Adrenal gland (tissue), 12 donors: ENCODE measurements around the gene GOLGA6A. TPM values are rescaled to one million over a fixed set of nuclear protein-coding genes. Genes with fewer than 3 reads are reported as not detected.
"Not testable (repeated sequence)": the region's sequence is repeated elsewhere in the genome, so short reads cannot be mapped to it uniquely, and the experiment has no call there.

Experiments
- DNase-seq, 7 donors: peaks; one replicate each; pipeline ENCODE4 v3.0.0-alpha.2; 2019 to 2020
- H3K27ac ChIP-seq, 5 donors: fragments of 200-600 bp; sonication (generic) in 4 of 5; 1 replicate in 3 of 5; 2 replicates in 2 of 5; pipeline versions ENCODE4 v1.5.1 to v1.8.0; 2016 to 2020; ENCODE audit warnings: mild to moderate bottlenecking in 1 of 5
- H3K27me3 ChIP-seq: fragments of 200-600 bp; 2 replicates; pipeline ENCODE4 v1.8.0; 2021
- H3K36me3 ChIP-seq, 2 donors: fragments of 200-600 bp; replicated peaks in 1 of 2; 1 replicate in 1 of 2; 2 replicates in 1 of 2; pipeline versions ENCODE4 v1.5.1 to v1.8.0; 2018 to 2022
- H3K4me1 ChIP-seq, 2 donors: fragments of 200-600 bp; replicated peaks in 1 of 2; 1 replicate in 1 of 2; 2 replicates in 1 of 2; pipeline versions ENCODE4 v1.5.1 to v1.8.0; 2018 to 2021
- H3K4me3 ChIP-seq, 4 donors: fragments of 200-600 bp; sonication (generic) in 3 of 4; one replicate each; pipeline ENCODE4 v1.5.1; 2016 to 2018
- H3K9me3 ChIP-seq, 3 donors: fragments of 200-600 bp; sonication (generic) in 1 of 3; replicated peaks in 1 of 3; 1 replicate in 2 of 3; 2 replicates in 1 of 3; pipeline versions ENCODE4 v1.5.1 to v1.8.0; 2016 to 2021
- CTCF ChIP-seq, 6 experiments: fragments of 450-650 bp in 4 of 6; fragments of 200-600 bp in 2 of 6; sonication (generic) in 1 of 6; IDR thresholded peaks; 1 replicate in 5 of 6; 2 replicates in 1 of 6; pipeline versions ENCODE4 v1.5.1 to v1.8.0; 2016 to 2021; ENCODE audit warnings: antibody characterized with exemption in 6 of 6, mild to moderate bottlenecking in 2 of 6, moderate library complexity in 1 of 6
- POLR2A ChIP-seq, 2 donors: fragments of 450-650 bp; IDR thresholded peaks; one replicate each; pipeline ENCODE4 v1.6.1; 2017; ENCODE audit warnings: antibody characterized with exemption in 2 of 2, mild to moderate bottlenecking in 2 of 2, moderate library complexity in 1 of 2
- WGBS, 4 donors: extraction: QIAGEN DNeasy Blood & Tissue Kit in 2 of 4; methylation state at CpG; one replicate each; pipeline versions ENCODE4 v1.1.5 to v1.1.7; 2013 to 2017; 5-methylcytosine and 5-hydroxymethylcytosine counted together
- intact Hi-C, 2 donors: fragments of 100-400 bp; cut with DNase I; formaldehyde crosslinking; loops; one replicate each; pipeline versions ENCODE4 v1.14.1 to v1.15.0; 2022 to 2023
- polyA plus RNA-seq, 3 donors: library from polyadenylated mRNA; stranded (reverse); fragments of 200-250 nt in 2 of 3; fragments of 350-450 nt in 1 of 3; fragmentation: Illumina TruSeq in 1 of 3; extraction: RNeasy Lipid Tissue Mini Kit (QIAGEN cat#74804) in 1 of 3; gene quantifications; one replicate each; pipeline ENCODE4 v1.2.3, GENCODE V29; 2013 to 2014
- total RNA-seq, 9 donors: library from RNA; depleted of rRNA in 4 of 9; stranded (reverse); fragments of >200 nt in 4 of 9; fragments of 120-200 nt in 1 of 9; fragmentation: NEBNext Ultra II Directional in 1 of 9; extraction: Animal tissue kit (Norgen Biotek cat#: 25700) in 1 of 9; gene quantifications; one replicate each; pipeline versions ENCODE4 v1.1.0 to v1.2.4, GENCODE V29; 2013 to 2023
- donor health status: healthy with polysubstance abuse.
- donor health status: Bipolar disorder and iron deficiency.
- donor health status: DM: yes; HTN: yes; CAD: no.
- donor health status: DM: no; HTN: no; CAD: no.
- donor health status: DM: no; HTN: no; CAD: no.
- donor health status: DM: yes; HTN: yes; CAD: no.

The GOLGA6A gene
- total and polyA plus RNA-seq, 12 donors: 0.03 to 0.44 TPM; not detected in 10

- intact Hi-C loops: loop anchor here in 1 of 2 donors (5.0 kb wide), 1 partner anchor 69 kb away; no protein-coding TSS in a partner anchor
- WGBS, 4 donors: 24 to 34% (median 25%) methylated on average over 4 of the region's 4 CpGs
- no peak for DNase-seq
- no peak for TF ChIP-seq POLR2A (IDR thresholded peaks at IDR 0.05)
- no peak for TF ChIP-seq CTCF (IDR thresholded peaks at IDR 0.05)
- Histone ChIP-seq H3K27me3 (peaks cover 12% of the 10 kb centered on the region), H3K36me3 (no peaks in the 10 kb centered on the region), H3K4me1 (no peaks in the 10 kb centered on the region), H3K9me3 (no peaks in the 10 kb centered on the region), H3K27ac (no peak overlapping the region), H3K4me3 (no peak overlapping the region)
These were observed 38.7 kb upstream of the GOLGA6A start for GRCh38 chr15:74121039-74121438.

- Histone ChIP-seq H3K4me3 (no peak overlapping the region), H3K9me3 (no peaks in the 10 kb centered on the region), H3K27me3 (peaks cover 12% of the 10 kb centered on the region), H3K27ac (no peak overlapping the region), H3K4me1 (no peaks in the 10 kb centered on the region), H3K36me3 (no peaks in the 10 kb centered on the region)
- DNase-seq: no peak
- no peak for TF ChIP-seq POLR2A (IDR thresholded peaks at IDR 0.05)
- TF ChIP-seq CTCF (IDR thresholded peaks at IDR 0.05): no peak
- WGBS, 4 donors: 72 to 78% (median 76%) methylated on average over 6 of the region's 6 CpGs
- intact Hi-C loops: loop anchor here in 1 of 2 donors (5.0 kb wide), 1 partner anchor 68 kb away; no protein-coding TSS in a partner anchor
These were observed 38.1 kb upstream of the GOLGA6A start for GRCh38 chr15:74120426-74120825.

- H3K4me1 ChIP-seq: no peaks in the 10 kb centered on the region
- no peak overlapping the region for H3K4me3 ChIP-seq
- no peaks in the 10 kb centered on the region for H3K27me3 ChIP-seq
- H3K27ac ChIP-seq: no peak overlapping the region
- 60 to 78% (median 71%) methylated on average over 7 of the region's 7 CpGs for WGBS, 4 donors
- H3K36me3 ChIP-seq: no peaks in the 10 kb centered on the region
- no peaks in the 10 kb centered on the region for H3K9me3 ChIP-seq
- no peak for DNase-seq
- TF ChIP-seq POLR2A (IDR thresholded peaks at IDR 0.05) (no peak), CTCF (IDR thresholded peaks at IDR 0.05) (no peak)
- intact Hi-C loops: no loop called here
These were observed 27.4 kb upstream of the GOLGA6A start for GRCh38 chr15:74109713-74110112.

- 86 to 92% (median 86%) methylated on average over 6 of the region's 6 CpGs for WGBS, 4 donors
- H3K36me3 ChIP-seq, intact Hi-C loops: not testable (repeated sequence)
These were observed 26.3 kb upstream of the GOLGA6A start for GRCh38 chr15:74108611-74109010.

GRCh38 chr15:74108111-74108510 lies 25.8 kb upstream of the GOLGA6A start:
- WGBS, 4 donors: 83 to 100% (median 86%) methylated on average over 2 to 5 of the region's 5 CpGs
- TF ChIP-seq CTCF (IDR thresholded peaks at IDR 0.05) (no peak), POLR2A (IDR thresholded peaks at IDR 0.05) (no peak)
- intact Hi-C loops: no loop called here
- H3K27me3 ChIP-seq: no peaks in the 10 kb centered on the region
- no peaks in the 10 kb centered on the region for H3K4me1 ChIP-seq
- DNase-seq: no peak
- H3K36me3 ChIP-seq: no peaks in the 10 kb centered on the region
- H3K9me3 ChIP-seq: no peaks in the 10 kb centered on the region
- H3K4me3 ChIP-seq: no peak overlapping the region
- H3K27ac ChIP-seq: no peak overlapping the region

More at GRCh38 chr15:74108611-74109010, 26.3 kb upstream of the GOLGA6A start:
- not testable (repeated sequence) for H3K4me3 ChIP-seq, H3K9me3 ChIP-seq, H3K27me3 ChIP-seq, DNase-seq, H3K27ac ChIP-seq, H3K4me1 ChIP-seq
